GM18870 (cell line): ENCODE measurements around the gene IGFL4.

ENCODE experiments used
- ATAC-seq: cut with Tn5 transposase; IDR thresholded peaks from one replicate; pipeline ENCODE4 v1.9.1; 2021; ENCODE audit warnings: moderate library complexity; ENCODE audit not compliant: unreplicated experiment

Gene IGFL4

DNA sequence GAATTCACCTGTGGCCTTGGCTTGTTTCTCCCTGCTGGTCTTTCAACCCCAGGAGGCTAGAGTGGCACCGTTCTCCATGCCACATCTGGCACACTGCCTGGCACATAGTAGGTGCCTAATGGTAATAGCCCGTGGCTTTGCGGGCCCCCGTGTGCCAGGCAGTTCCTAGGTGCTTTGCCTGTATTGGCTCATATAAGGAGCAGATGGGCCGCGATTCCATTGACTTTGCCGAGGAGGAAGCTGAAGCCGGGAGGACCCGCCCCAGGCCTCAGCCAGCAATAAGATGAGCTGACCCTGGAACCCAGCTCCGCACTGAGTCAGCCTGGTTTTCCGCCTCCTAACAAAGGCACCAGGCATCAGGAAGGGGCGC, 18.8 kb downstream of the IGFL4 start:
- ATAC-seq: no peak

DNA sequence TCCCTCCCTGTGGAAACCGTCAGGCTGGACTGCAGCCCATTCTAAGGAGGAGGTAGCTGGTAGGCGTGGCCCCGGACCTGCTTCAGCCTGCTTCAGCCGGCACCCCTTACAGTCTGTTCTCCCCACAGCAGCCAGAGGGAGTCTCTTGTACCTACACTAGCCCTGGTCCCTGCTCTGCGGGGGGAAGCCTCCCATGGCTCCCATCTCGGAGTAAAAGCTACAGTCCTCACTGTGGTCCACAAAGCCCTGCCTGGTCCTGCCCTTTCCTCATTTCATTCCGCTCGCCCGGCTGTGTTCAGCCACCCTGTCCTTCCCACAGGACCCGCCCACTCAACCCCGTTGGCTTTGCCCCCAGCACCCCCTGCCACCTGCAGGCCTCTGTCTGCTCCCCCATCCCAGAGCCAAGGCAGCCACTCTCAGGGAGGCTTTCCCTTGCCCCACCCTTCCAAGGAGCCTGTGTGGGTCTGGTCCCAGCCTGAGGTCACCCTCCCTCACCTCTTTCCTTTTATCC, 19.2 kb downstream of the IGFL4 start:
- no peak for ATAC-seq

DNA sequence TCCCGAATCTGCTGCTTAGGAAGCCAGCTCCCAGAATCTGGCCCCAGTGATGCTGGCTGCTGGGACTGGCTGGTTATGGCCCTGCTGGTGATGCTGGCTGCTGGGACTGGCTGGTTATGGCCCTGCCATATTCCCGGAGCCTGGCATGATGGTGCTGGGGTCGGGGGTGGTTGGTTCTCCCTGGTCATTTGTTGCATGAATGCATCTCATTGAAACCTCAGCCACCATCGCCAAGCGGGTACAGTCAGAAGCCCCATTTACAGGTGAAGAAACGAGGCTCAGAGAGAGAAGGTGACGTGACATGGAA, 20.0 kb downstream of the IGFL4 start:
- ATAC-seq: no peak

DNA sequence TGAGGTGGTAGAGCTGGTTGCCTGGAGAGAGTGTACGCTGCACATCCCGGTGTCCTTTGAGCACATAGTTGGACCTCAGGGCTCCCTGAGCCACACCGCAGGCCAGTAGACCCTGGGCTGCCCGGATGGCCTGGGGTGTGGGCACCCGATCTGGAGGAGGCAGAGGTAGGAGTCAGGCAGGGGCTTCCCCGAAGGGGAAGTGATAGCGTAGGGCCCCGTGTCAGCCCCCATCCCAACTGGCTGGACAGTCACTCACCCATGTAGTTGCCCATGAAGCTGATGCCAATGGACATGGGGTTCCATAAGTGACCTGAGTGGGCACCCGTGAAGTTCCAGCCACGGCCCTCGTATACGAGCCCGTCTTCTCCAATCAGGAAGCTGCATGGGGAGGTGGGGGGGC, 21.5 kb downstream of the IGFL4 start:
- ATAC-seq: no peak

DNA sequence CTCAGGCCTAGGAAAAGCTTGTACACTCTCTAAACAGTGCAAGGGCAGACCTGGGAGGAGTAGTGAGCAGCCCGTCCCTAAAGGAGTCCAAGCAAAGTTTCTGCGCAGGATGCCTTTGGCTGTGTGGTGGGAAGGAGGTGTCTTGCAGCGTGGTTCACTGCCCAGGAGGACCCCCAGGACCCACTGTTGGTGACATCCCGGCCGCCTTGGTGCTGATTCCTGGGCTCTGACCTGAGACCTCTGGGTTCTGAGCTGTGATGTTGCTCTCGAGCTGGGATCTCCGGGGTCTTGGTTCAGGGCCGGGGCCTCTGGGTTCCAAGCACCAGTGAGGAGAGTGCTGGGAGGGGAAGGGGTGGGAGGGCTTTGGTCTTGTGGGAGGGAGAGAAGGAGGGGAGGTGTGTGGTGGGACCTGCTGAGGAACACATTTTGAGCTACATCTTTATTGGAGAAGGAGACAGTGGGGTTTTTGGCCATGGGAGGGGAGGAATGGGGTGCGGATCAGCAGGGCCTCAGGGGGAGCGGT, 22.0 kb downstream of the IGFL4 start:
- no peak for ATAC-seq

DNA sequence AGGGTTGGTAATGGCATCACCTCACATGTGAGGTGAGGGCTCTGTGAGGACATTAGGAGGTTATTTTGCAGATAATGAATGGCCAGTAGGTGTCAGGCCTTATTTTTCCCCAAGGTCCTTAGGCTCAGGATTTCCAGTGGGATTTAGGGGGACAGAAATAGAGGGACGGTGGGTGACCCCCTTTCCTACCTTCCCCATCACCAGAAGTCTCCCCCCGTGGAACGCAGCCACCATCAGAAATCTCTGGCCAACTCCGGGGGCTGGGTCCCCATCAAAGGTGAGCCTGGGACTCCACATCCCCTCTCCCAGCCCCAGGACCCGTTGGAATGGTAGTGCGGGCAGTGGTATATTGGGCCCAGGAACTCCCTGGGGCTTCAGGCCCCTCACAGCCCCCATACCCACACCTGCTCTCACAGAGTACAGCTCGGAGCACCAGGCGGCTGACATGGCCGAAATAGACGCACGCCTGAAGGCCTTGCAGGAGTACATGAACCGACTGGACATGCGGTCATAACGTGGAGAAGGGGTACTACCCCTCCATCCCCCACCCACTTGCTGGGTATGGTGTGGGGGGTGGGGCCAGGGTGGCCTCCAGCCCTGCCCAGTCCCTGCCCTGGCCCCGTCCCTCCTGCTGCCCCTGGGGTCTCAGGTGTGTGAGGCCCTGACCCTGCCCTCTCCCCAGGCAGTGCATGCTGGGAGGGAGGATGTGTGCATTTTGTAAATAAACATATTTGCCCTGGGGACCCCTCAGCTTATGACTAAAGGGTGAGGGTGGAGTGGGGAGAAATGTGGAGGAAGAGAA, 22.7 kb downstream of the IGFL4 start:
- no peak for ATAC-seq

DNA sequence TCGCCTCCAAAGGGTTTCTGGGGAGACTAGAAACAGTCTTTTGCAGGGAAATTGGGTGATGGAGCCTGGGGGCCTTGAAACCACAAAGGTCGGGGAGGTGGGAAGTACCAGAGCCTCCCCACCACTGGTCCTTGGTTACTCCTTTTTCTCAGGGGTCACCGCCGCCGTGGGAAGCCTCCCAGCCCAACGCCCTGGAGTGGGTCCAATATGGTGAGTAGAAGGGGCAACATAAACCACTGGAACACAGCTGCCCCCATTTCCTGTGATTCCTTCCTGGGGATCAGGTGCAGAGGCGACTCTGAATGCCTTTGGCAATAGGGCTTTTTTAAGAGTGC, 23.7 kb downstream of the IGFL4 start:
- ATAC-seq: no peak

DNA sequence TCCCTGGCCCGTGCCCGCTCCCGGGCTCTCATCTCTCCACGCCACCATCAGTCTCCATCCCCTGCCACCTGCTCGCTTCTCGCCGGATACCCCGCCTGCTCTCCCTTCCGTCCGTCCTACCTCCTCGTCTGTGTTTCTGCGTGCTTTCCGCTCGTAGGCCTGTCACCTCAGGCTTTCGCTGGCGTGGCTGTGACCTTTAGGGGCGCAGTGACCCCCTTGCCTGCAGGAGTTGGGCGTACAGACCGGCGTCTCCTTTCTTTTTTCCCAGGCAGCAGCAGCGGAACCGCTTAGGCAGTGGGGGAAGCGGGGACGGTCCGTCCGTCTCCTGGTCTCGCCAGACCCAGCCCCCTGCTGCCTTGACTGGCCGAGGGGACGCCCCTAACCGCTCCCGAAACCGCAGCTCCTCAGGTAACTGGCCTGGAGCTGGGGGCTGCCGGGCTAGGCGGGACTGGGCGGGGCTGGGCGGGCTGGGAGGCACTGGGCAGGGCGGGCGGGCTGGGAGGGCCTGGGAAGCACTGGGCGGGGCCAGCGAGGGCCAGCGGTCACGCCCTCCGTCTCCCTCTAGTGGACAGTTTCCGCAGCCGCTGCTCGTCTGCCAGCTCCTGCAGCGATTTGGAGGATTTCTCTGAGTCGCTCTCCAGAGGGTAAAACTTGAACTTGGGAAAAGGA, 24.2 kb downstream of the IGFL4 start:
- no peak for ATAC-seq

DNA sequence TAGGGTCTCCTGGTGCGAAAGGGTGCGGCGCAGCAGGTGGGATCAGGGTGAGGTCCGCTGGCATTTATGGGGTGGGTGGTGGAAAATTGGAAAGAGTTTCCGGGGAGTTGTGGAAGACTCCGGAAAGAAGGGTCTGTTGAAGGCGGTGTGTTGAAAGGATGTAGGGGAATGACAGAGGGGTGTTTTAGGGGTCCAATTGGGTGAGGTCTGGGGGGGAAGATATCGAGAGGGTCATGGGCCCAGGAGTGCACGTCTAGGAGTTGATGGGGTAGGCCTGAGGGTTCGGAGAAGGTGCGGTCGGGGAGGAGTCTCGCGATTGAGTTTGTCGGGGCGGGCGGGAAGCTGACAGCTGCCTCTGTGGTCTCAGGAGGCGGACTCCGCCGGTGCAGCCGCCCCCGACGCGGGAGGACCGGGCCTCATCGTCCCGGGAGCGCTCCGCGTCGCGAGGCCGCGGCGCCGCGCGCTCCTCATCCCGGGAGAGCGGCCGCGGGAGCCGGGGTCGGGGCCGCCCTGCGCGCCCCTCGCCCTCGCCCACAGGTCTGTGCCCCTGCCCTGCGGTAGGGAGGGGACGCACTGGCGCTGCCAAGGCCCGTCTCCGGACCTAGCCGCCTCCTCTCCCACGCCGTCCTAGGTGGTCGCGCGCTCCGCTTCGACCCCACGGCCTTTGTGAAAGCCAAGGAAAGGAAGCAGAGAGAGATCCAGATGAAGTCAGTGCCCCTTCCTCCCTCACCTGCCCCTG, 24.9 kb downstream of the IGFL4 start:
- no peak for ATAC-seq

DNA sequence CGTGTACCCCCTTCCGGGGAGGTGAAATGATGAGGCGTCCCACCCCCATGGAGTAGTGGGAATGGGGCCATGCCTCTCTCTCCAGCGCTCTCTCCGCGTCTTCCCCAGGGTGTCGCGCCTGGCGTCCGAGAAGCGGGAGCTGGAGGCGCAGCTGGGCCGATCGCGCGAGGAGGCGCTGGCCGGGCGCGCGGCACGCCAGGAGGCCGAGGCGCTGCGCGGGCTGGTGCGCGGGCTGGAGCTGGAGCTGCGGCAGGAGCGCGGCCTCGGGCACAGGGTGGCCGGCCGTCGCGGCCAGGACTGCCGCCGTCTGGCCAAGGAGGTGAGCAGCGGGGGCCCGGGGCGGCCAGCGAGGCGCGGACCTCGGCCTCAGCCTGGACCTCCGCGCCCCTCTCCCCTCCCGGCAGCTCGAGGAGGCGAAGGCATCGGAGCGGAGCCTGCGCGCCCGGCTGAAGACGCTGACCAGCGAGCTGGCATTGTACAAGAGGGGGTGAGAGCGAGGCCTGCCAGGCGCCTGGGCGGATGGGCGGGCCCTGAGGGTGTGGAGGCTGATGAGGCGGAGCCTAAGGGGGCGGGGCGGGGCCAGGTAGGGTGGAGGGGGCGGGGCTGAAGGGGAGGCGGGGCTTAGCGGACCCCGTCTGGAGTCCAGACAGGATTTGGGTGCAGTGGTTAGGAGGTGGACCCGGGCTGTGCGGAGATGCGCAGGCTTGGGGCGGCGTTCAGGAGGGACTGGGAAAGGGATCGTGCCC, 25.7 kb downstream of the IGFL4 start:
- no peak for ATAC-seq

DNA sequence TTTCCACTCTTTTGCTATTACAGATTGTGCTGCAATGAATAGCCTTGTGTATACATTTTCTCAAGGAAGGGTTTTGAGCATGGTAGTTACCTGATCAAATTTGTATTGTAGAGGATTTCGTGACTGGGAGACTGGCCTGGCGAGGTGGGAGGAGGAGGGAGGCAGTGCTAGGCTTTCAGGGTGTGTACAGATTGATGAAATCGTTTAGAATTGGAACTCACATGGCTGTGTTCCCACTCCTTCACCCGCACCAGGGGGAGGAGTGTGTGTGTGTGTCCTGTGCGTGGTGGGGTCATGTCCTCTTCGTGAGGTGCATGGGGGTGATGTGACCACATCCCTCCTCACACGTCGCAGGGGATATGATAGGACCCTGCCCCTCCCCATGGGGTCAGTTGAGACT, 26.3 kb downstream of the IGFL4 start:
- ATAC-seq: no peak

DNA sequence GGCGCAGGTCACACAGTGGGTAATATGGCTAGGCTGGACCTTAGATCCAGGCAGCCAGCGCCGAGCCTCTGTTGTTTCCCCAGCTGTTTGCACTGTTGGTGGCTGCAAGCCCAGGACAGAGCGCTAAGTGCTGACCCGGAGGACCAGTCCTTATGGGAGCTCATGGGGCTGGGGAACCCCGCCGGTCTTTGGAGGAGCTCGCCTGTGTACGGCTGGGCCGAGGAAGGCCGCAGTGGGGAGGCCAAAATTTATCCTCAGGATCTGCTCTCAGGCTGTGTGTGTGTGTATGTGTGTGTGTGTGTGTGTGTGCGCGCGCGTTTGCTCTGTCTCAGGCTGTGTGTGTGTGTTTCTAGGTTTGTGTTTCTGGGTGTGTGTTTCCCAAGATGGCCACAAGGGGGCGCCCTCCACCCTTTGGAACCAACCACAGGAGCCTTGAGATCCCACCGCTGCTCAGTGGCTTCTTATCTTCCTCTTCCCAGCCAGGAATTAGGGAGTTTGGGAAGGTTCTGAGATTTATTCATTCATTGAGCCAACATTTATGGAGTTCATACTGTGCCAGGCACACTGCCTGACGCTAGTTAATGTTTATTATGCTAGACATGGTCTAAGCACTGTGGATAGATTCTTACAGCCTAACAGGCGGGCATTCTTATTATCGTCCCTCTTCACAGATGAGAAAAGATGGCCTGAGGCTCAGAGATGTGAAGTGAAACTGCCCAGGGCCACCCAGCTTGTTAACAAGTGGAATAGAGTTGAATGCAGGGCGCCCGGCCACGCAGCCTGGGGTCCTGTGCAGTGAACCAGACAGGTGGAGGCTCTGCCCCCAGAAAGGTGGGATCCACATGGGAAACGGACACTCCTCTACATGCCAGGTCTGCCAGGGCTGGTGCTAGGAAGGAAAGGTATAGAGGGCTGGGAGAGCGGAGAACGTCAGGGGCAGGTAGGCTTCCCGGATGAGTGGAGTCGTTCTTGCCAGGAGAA, 31.0 kb downstream of the IGFL4 start:
- no peak for ATAC-seq

DNA sequence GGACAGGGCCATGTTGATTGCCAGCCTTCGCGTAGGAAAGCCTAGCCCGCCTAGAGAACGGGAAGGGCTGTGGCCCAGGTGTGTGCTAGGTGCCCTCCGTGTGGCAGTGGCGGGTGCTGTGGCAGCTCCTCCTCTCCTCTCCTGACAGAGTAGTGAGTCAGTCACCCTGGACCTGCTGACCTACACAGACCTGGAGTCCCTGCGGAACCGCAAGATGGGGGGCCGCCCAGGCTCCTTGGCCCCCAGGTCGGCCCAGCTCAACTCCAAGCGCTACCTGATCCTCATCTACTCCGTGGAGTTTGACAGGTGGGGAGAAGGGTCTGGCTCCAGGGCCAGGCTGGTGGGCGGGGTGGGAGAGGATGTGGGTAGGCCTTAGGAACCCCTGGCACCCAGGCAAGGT, 34.4 kb downstream of the IGFL4 start:
- no peak for ATAC-seq

DNA sequence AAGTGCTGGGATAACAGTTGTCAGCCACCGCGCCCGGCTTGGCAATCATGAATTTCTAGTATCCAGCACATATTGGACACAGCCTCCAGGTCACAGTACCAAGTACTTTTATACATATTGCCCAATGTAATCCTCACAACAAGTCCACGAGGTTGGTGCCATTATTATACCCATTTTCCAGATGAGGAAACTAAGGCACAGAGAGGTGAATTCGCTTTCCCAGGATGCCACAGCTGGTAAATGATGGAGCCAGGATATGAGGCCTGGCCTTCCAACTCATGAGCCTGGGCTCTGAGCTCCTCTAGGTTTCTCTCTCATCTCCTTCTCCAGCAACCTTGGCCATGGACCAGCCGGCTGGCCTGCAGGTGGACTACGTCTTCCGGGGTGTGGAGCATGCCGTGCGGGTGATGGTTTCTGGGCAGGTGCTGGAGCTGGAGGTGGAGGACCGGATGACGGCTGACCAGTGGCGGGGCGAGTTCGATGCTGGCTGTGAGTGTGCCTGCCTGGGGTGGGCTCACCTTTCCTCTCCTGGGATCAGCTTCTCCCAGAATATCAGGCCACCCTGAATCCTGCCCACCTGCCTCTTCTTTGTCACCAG, 38.0 kb downstream of the IGFL4 start:
- no peak for ATAC-seq

DNA sequence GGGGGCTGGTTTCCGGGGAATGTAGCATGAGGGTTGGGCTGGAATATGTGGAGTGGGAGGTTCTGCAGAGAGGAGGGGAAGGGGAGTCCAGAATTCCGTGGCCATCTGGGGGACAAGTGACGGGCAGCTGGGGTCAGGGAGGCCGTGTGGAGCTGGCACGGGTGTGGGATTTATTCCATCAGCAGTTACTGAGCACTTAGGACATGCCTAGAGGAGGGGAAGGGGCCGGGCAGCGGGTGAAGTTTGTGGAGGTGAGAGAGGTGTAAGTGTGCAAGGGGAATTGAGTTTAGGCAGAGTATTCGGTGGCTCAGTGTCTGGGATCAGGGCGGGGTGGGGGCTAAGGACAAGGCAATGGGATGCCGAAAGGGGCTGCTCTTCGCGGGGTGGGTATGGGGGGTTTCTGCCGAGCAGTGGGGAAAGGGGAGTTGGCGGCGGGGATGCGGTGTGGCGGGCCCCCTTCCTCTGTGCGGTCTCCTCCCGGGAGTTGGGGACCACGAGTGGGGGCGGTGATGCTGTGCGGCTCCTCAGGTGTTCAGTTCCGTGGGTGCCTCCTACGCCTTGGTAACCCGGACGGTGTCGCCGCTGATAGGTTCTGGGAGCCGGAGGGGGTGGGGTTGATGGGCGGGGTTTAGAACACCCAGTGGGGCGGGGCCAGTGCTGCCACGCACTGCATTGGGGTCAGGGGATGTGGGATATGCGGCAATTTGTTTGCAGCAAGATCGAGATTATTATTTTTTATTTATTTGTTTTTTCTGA, 40.1 kb downstream of the IGFL4 start:
- ATAC-seq: no peak

DNA sequence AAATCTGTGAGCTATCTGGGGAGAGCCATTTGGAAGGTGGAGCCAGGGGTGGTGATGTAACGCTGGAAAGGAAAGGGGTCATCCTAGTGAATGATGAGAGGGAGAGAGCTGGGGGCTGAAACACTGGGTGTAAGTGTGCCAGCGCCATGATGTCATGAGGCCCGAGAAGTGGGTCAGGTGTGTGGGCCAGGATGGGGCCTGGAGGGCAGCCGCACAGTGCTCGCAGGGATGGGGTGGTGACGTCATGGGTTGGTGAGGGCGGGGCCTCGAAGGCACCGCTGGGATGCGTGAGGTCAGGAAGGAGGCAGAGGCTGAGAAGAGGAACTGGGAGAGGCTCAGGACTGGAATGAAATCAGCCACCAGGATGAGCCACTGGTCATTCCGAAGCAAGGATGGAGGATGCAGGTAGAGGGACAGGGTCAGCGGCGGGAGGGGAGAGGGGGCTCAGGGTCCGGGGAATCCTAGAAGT, 41.1 kb downstream of the IGFL4 start:
- ATAC-seq: no peak

DNA sequence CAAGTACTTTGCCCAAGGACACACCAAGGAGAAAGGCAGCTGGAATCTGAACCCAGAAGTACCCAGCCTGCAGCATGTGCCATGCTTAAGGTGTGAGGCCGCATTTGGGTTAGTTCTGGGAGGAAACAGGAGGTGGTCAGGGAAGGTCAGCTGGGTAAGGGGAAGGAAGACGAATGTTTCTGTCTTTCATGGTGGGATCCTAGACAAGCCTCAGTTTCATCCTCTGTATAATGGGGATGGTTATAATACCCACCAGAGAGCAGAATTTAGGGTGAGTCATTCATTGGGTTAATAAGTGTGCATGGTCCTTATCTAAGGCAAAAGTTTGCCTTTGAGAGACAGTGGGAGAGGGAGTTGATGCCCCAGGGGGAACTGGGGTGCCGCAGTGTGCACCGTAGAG, 42.0 kb downstream of the IGFL4 start:
- ATAC-seq: no peak

DNA sequence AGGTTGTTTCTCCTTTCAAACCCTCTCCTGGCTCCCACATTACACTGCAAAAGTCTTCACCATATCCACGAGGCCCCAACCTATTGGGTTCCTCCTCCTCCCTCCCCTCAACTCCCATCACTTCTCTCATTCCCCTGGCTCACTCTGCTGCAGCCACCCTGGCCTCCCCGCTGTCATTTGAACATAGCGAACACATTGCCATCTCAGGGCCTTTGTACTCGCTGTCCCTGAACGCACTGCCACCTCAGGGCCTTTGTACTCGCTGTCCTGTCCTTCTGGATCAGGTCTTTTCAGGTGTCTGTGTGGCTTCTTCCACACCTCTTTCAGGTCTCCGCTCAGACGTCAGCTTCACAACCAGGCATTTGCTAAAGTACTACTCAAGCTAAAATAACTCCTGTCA, 43.9 kb downstream of the IGFL4 start:
- ATAC-seq: no peak
